NCI-H1092 (cell line): ENCODE data around the gene FOXI1.
"Not testable (repeated sequence)": the region's sequence is repeated elsewhere in the genome, so short reads cannot be mapped to it uniquely, and the experiment has no call there.

Experiments used
- DNase-seq: peaks from one replicate; lab custom pipeline; 2025; lab: John Stamatoyannopoulos, UW

Gene FOXI1

GRCh38 chr5:170092455-170093101 lies 13.1 kb upstream of the FOXI1 start:
- no peak for DNase-seq

- not testable (repeated sequence) for DNase-seq
Observed at GRCh38 chr5:170094329-170094728, 11.4 kb upstream of the FOXI1 start.

- DNase-seq = no peak
Observed at GRCh38 chr5:170095646-170096045, 10.1 kb upstream of the FOXI1 start.

- DNase-seq = no peak
Observed at GRCh38 chr5:170097934-170098333, 7.8 kb upstream of the FOXI1 start.

- DNase-seq = peak; percentile 34
Observed at GRCh38 chr5:170100066-170100943, 5.4 kb upstream of the FOXI1 start.

GRCh38 chr5:170103447-170103846 lies 2.2 kb upstream of the FOXI1 start:
- no peak for DNase-seq

- DNase-seq = no peak
Observed at GRCh38 chr5:170104299-170104698, 1.4 kb upstream of the FOXI1 start.

GRCh38 chr5:170104710-170105109 lies 987 bp upstream of the FOXI1 start:
- DNase-seq = no peak

- DNase-seq = no peak
Observed at GRCh38 chr5:170107674-170108073, 2.0 kb downstream of the FOXI1 start.

- DNase-seq = no peak
Observed at GRCh38 chr5:170108266-170108785, 2.6 kb downstream of the FOXI1 start.

GRCh38 chr5:170109059-170110031 lies 3.6 kb downstream of the FOXI1 start:
- DNase-seq = no peak

GRCh38 chr5:170110403-170111087 lies 4.8 kb downstream of the FOXI1 start:
- no peak for DNase-seq

- DNase-seq = no peak
Observed at GRCh38 chr5:170111088-170111785, 5.5 kb downstream of the FOXI1 start.

GRCh38 chr5:170112876-170113521 lies 7.3 kb downstream of the FOXI1 start:
- no peak for DNase-seq

- no peak for DNase-seq
Observed at GRCh38 chr5:170113522-170113900, 7.8 kb downstream of the FOXI1 start.

GRCh38 chr5:170114271-170114670 lies 8.6 kb downstream of the FOXI1 start:
- no peak for DNase-seq

- DNase-seq = no peak
Observed at GRCh38 chr5:170115925-170116324, 10.2 kb downstream of the FOXI1 start.

- DNase-seq = no peak
Observed at GRCh38 chr5:170117736-170118135, 12.0 kb downstream of the FOXI1 start.

- no peak for DNase-seq
Observed at GRCh38 chr5:170120576-170120975, 14.9 kb downstream of the FOXI1 start.

GRCh38 chr5:170121321-170121720 lies 15.6 kb downstream of the FOXI1 start:
- DNase-seq = no peak
